Fibroblast of lung (primary cell): Measurements from ENCODE around the gene IKZF2.

Source experiments
- EZH2 ChIP-seq: IDR thresholded peaks from 2 replicates; pipeline ENCODE4 v1.5.1; 2012; ENCODE audit warnings: low read length, control low read depth, mild to moderate bottlenecking; ENCODE audit errors: missing control alignments
- TF ChIP-seq, protein P1 (sequence below), 2 donors: IDR thresholded peaks in 1 of 2; conservative IDR thresholded peaks in 1 of 2; 1 replicate in 1 of 2; 2 replicates in 1 of 2; pipeline ENCODE4 v1.5.1; 2011 to 2012; ENCODE audit warnings: low read length in 2 of 2, control low read depth in 1 of 2, inconsistent platforms in 1 of 2, low read depth in 1 of 2, mild to moderate bottlenecking in 1 of 2

DNA sequence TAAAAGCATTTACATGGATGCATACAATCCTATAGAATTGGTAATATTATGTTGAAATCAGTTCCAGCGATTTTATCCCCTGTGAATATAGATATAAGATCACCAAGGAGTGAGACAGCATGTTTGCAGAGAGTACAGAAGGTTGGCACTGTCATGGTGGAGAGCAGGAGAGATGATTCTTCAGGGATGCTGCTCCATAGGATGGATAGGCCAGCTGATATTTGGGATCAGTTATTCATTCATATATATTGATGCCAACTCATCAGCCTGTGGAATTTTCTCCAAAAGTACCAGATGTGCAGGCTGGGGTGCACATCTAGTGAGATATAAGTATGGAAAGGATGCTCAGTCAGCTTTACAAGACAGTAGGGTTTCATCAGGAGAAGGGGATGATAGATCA lies 139.9 kb downstream of the IKZF2 start:
- TF ChIP-seq, protein P1, sequence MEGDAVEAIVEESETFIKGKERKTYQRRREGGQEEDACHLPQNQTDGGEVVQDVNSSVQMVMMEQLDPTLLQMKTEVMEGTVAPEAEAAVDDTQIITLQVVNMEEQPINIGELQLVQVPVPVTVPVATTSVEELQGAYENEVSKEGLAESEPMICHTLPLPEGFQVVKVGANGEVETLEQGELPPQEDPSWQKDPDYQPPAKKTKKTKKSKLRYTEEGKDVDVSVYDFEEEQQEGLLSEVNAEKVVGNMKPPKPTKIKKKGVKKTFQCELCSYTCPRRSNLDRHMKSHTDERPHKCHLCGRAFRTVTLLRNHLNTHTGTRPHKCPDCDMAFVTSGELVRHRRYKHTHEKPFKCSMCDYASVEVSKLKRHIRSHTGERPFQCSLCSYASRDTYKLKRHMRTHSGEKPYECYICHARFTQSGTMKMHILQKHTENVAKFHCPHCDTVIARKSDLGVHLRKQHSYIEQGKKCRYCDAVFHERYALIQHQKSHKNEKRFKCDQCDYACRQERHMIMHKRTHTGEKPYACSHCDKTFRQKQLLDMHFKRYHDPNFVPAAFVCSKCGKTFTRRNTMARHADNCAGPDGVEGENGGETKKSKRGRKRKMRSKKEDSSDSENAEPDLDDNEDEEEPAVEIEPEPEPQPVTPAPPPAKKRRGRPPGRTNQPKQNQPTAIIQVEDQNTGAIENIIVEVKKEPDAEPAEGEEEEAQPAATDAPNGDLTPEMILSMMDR (conservative IDR thresholded peaks at IDR 0.05 in 1 of 2, IDR thresholded peaks at IDR 0.05 in 1 of 2; ENCODE audit: low read depth in 1 of 2, low read length in 2 of 2): no peak
- no peak for TF ChIP-seq EZH2
